Sigmoid colon (tissue), 4 donors: ENCODE measurements around the gene PRIM1.

Experiments used
- CTCF ChIP-seq, 4 experiments: fragments of 450-650 bp in 3 of 4; fragments of 200-600 bp in 1 of 4; IDR thresholded peaks; one replicate each; pipeline ENCODE4 v1.5.1; 2016 to 2019; ENCODE audit warnings: antibody characterized with exemption in 4 of 4, mild to moderate bottlenecking in 3 of 4, moderate library complexity in 2 of 4
- POLR2AphosphoS5 ChIP-seq, 4 donors: sonication (generic); formaldehyde crosslinking; IDR thresholded peaks; one replicate each; pipeline ENCODE4 v1.6.1; 2017; ENCODE audit warnings: antibody characterized with exemption in 4 of 4

GRCh38 chr12:56775638-56776037 lies 23.5 kb upstream of the PRIM1 start:
- TF ChIP-seq POLR2AphosphoS5 (IDR thresholded peaks at IDR 0.05): no peak
- no peak for TF ChIP-seq CTCF (IDR thresholded peaks at IDR 0.05)
